Neural crest cell (in vitro differentiated cells): ENCODE results near the gene PGD. TPM values are rescaled to one million over a fixed set of nuclear protein-coding genes. Genes with fewer than 3 reads are reported as not detected.
"Not testable (repeated sequence)": the region's sequence is repeated elsewhere in the genome, so short reads cannot be mapped to it uniquely, and the experiment has no call there.

Experiments used
- DNase-seq: peaks from one replicate; pipeline ENCODE4 v3.0.0; 2021; ENCODE audit warnings: low read depth, mixed read lengths, low spot score
- H3K27ac Mint-ChIP-seq: one replicate; pipeline ENCODE4 v1.8.0; 2021; ENCODE audit warnings: mild to moderate bottlenecking, mixed read lengths; ENCODE audit not compliant: unreplicated experiment
- H3K27me3 Mint-ChIP-seq: 2 replicates; pipeline ENCODE4 v1.8.0; 2021; ENCODE audit warnings: low read depth, mild to moderate bottlenecking, mixed read lengths
- H3K36me3 Mint-ChIP-seq: 2 replicates; pipeline ENCODE4 v1.8.0; 2021; ENCODE audit warnings: low read depth, mild to moderate bottlenecking, mixed read lengths
- H3K4me1 Mint-ChIP-seq: 2 replicates; pipeline ENCODE4 v1.8.0; 2021; ENCODE audit warnings: mixed read lengths
- H3K4me3 Mint-ChIP-seq: one replicate; pipeline ENCODE4 v1.8.0; 2021; ENCODE audit warnings: mild to moderate bottlenecking, mixed read lengths
- H3K9me3 Mint-ChIP-seq: 2 replicates; pipeline ENCODE4 v1.8.0; 2021; ENCODE audit warnings: mixed read lengths
- total RNA-seq: library from RNA; stranded (reverse); gene quantifications from 2 replicates; pipeline ENCODE4 v1.2.1, GENCODE V29; 2021
- TF ChIP-seq, protein P1 (sequence below): fragments of 200-600 bp; sonication (generic); conservative IDR thresholded peaks from 2 replicates; pipeline ENCODE4 v1.5.0; 2021; ENCODE audit warnings: antibody characterized with exemption, mild to moderate bottlenecking

Gene PGD
- total RNA-seq, 1 donor from 2014 or later, result 496 TPM

DNA sequence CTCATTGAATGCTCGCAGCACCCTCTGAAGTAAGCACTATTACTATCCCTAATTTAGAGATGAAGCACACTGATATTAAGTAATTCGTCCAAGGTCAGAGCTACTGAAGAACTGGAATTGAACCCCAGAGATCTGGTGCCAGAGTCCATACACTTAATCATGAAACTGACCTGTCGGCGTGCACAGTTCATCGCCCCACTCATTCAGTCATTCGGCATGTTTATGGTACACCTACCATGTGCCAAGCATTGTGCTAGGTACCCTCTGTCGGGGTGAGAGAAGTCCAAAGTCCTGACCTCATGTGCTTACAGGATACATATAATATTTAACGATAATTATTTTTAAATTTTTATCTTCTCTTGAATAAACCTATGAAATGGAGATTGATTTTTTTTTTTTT is 25.8 kb downstream of the PGD start:
- Mint-ChIP-seq H3K36me3 (peaks cover 13% of the 10 kb centered on the region), H3K4me1 (peaks cover 27% of the 10 kb centered on the region), H3K9me3 (no peaks in the 10 kb centered on the region), H3K27ac (no peak overlapping the region), H3K27me3 (no peaks in the 10 kb centered on the region), H3K4me3 (no peak overlapping the region)
- TF ChIP-seq, protein P1, sequence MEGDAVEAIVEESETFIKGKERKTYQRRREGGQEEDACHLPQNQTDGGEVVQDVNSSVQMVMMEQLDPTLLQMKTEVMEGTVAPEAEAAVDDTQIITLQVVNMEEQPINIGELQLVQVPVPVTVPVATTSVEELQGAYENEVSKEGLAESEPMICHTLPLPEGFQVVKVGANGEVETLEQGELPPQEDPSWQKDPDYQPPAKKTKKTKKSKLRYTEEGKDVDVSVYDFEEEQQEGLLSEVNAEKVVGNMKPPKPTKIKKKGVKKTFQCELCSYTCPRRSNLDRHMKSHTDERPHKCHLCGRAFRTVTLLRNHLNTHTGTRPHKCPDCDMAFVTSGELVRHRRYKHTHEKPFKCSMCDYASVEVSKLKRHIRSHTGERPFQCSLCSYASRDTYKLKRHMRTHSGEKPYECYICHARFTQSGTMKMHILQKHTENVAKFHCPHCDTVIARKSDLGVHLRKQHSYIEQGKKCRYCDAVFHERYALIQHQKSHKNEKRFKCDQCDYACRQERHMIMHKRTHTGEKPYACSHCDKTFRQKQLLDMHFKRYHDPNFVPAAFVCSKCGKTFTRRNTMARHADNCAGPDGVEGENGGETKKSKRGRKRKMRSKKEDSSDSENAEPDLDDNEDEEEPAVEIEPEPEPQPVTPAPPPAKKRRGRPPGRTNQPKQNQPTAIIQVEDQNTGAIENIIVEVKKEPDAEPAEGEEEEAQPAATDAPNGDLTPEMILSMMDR, result no peak
- no peak for DNase-seq

DNA sequence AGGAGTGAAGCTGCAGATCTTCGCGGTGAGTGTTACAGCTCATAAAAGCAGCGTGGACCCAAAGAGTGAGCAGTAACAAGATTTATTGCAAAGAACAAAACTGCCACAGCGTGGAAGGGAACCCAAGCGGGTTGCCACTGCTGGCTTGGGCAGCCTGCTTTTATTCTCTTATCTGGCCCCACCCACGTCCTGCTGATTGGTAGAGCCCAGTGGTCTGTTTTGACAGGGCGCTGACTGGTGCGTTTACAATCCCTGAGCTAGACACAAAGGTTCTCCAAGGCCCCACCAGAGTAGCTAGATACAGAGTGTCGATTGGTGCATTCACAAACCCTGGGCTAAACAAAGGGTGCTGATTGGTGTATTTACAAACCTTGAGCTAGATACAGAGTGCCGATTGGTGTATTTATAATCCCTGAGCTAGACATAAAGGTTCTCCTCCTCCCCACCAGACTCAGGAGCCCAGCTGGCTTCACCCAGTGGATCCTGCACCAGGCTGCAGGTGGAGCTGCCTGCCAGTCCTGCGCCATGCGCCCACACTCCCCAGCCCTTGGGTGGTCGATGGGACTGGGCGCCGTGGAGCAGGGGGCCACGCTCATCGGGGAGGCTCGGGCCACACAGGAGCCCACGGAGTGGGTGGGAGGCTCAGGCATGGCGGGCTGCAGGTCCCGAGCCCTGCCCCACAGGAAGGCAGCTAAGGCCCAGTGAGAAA is 27.1 kb downstream of the PGD start:
- not testable (repeated sequence) for H3K36me3 Mint-ChIP-seq, H3K27me3 Mint-ChIP-seq, H3K9me3 Mint-ChIP-seq, DNase-seq
- Mint-ChIP-seq H3K4me1 (peaks cover 36% of the 10 kb centered on the region), H3K4me3 (peak overlapping the region; percentile 12), H3K27ac (peak overlapping the region; percentile 67)

DNA sequence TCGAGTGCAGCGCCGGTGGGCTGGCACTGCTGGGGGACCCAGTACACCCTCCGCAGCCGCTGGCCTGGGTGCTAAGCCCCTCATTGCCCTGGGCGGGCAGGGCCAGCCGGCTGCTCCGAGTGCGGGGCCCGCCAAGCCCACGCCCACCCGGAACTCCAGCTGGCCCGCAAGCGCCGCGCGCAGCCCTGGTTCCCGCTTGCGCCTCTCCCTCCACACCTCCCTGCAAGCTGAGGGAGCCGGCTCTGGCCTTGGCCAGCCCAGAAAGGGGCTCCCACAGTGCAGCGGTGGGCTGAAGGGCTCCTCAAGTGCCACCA is 27.6 kb downstream of the PGD start:
- not testable (repeated sequence) for DNase-seq, H3K9me3 Mint-ChIP-seq, H3K27me3 Mint-ChIP-seq, H3K27ac Mint-ChIP-seq, H3K4me3 Mint-ChIP-seq
- H3K36me3 Mint-ChIP-seq, result peaks cover 13% of the 10 kb centered on the region
- peaks cover 38% of the 10 kb centered on the region for H3K4me1 Mint-ChIP-seq

DNA sequence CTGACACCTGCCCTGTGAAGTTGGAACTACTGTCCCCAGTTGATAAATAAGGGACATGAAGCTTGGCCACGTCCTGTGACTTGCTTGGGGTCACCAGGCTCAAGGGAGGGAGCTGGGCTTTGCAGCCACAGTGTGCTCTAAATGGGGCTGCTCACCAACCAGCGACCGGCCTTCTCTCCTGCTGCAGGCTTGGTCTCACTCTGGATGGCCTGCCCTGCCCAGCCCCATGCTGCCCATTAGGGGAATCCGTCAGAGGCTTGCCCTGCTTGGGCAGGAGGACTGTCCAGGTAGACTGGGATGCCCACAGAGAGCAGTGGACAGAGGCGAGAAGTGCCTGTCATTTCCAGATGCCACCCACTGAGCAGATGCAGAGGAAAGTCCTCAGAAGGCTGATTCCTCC is 30.1 kb downstream of the PGD start:
- TF ChIP-seq, protein P1, result no peak
- H3K4me3 Mint-ChIP-seq, result peak overlapping the region; percentile 94
- no peaks in the 10 kb centered on the region for H3K9me3 Mint-ChIP-seq
- peaks cover 10% of the 10 kb centered on the region for H3K36me3 Mint-ChIP-seq
- H3K27ac Mint-ChIP-seq, result no peak overlapping the region
- H3K27me3 Mint-ChIP-seq, result no peaks in the 10 kb centered on the region
- DNase-seq, result no peak
- peaks cover 49% of the 10 kb centered on the region for H3K4me1 Mint-ChIP-seq

- DNase-seq, result no peak
- Mint-ChIP-seq H3K4me1 (peaks cover 44% of the 10 kb centered on the region), H3K27ac (peak overlapping the region; percentile 75), H3K36me3 (peaks cover 10% of the 10 kb centered on the region), H3K27me3 (no peaks in the 10 kb centered on the region), H3K4me3 (peak overlapping the region; percentile 94), H3K9me3 (no peaks in the 10 kb centered on the region)
- TF ChIP-seq, protein P1, result no peak
Measured at GRCh38 chr1:10429868-10430215, 31.0 kb downstream of the PGD start.

DNA sequence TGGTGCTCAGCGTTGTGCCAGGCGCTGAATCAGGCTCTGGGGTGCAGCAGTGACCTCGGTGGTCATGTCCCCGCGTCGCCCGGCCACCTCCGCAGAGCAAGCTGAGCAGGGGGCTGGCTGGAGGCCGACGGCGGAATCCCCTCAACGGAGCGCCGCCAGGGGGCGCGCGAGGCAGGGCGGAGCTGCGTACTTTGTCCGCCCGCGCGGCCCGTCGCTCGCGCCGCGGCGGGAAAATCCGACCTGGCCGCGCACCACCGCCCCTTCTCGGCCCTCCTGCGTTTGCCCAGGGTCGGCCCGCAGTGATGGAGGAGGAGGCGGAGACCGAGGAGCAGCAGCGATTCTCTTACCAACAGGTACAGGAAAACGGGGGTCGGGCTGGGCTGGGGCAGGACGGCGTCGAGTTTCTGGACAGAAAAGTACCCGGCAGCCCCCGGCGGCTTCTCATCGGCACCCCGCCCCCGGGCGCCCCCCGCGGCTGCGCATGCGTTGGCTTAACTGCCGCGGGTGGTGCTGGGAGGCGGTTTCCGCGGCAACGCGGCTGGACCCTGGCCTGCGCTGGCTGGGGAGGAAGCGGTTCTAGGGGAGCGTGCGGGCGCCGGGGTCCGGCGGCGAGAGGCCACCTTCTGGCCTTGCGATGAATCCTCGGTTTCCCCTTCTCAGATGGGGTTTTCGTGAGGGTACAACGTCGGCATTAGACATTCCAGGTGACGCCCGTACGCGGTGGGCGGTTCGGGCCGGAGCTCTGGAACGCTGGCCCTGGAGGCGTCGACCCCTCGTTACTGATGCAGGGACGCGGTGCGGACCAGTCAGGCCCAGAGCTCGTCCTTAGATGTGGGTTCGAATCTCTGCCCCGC is 31.6 kb downstream of the PGD start, which contains the start of gene CENPS:
Gene CENPS, plus strand, starts transcription at position 218 of the 854 bp plus-strand sequence. Its CDS starts 85 bp downstream, at position 303.
- H3K9me3 Mint-ChIP-seq, result no peaks in the 10 kb centered on the region
- peak within 1 kb of the TSS; percentile 99 for H3K27ac Mint-ChIP-seq
- TF ChIP-seq, protein P1, result peak; percentile 97
- peak within 1 kb of the TSS; percentile 94 for H3K4me3 Mint-ChIP-seq
- peaks cover 40% of the 10 kb centered on the region for H3K4me1 Mint-ChIP-seq
- no peaks in the 10 kb centered on the region for H3K27me3 Mint-ChIP-seq
- DNase-seq, result peak; percentile 91
- peaks cover 9% of the 10 kb centered on the region for H3K36me3 Mint-ChIP-seq
